Ovary (tissue), 9 donors: Measurements from ENCODE around the gene ITGAL. TPM values are rescaled to one million over a fixed set of nuclear protein-coding genes. Genes with fewer than 3 reads are reported as not detected.

Experiments used
- DNase-seq, 5 donors: peaks; one replicate each; pipeline ENCODE4 v3.0.0-alpha.2; 2019 to 2020
- H3K27ac ChIP-seq, 2 donors: fragments of 200-600 bp; one replicate each; pipeline versions ENCODE4 v1.5.1 to v1.8.0; 2019 to 2022
- H3K27me3 ChIP-seq: fragments of 200-600 bp; one replicate; pipeline ENCODE4 v1.8.0; 2022
- H3K36me3 ChIP-seq: fragments of 200-600 bp; sonication (generic); one replicate; pipeline ENCODE4 v1.5.1; 2019
- H3K4me1 ChIP-seq: one replicate; pipeline ENCODE4 v1.8.1; 2013; ENCODE audit warnings: mild to moderate bottlenecking, moderate library complexity; ENCODE audit not compliant: insufficient read depth
- H3K4me3 ChIP-seq: fragments of 200-600 bp; sonication (generic); one replicate; pipeline ENCODE4 v1.5.1; 2017
- H3K9me3 ChIP-seq, 2 donors: fragments of 200-600 bp in 1 of 2; sonication (generic) in 1 of 2; one replicate each; pipeline versions ENCODE4 v1.5.1 to v1.8.1; 2013 to 2019; ENCODE audit warnings: mild to moderate bottlenecking in 1 of 2, moderate library complexity in 1 of 2
- EP300 ChIP-seq: sonication (generic); formaldehyde crosslinking; IDR thresholded peaks from one replicate; pipeline ENCODE4 v1.6.1; 2017; ENCODE audit warnings: antibody characterized with exemption
- POLR2A ChIP-seq: fragments of 450-650 bp; IDR thresholded peaks from one replicate; pipeline ENCODE4 v1.6.1; 2017; ENCODE audit warnings: antibody characterized with exemption, mild to moderate bottlenecking, moderate library complexity
- WGBS, 3 donors: extraction: QIAGEN DNeasy Blood & Tissue Kit in 1 of 3; methylation state at CpG; one replicate each; pipeline versions ENCODE4 v1.1.5 to v1.1.7; 2013 to 2017; 5-methylcytosine and 5-hydroxymethylcytosine counted together
- intact Hi-C, 4 donors: fragments of 100-400 bp; cut with DNase I; formaldehyde crosslinking; loops; one replicate each; pipeline versions ENCODE4 v1.11.0 to v1.15.1; 2022 to 2023
- polyA plus RNA-seq, 2 donors: library from polyadenylated mRNA; stranded (reverse); fragments of 200-250 nt in 1 of 2; fragments of 350-450 nt in 1 of 2; fragmentation: Illumina TruSeq in 1 of 2; extraction: RNeasy Lipid Tissue Mini Kit (QIAGEN cat#74804) in 1 of 2; gene quantifications; one replicate each; pipeline ENCODE4 v1.2.3, GENCODE V29; 2013 to 2014
- total RNA-seq, 7 donors: library from RNA; depleted of rRNA in 2 of 7; stranded (reverse); fragments of >200 nt in 2 of 7; fragmentation: NEBNext Ultra II Directional in 3 of 7; extraction: Animal tissue kit (Norgen Biotek cat#: 25700) in 3 of 7; gene quantifications; one replicate each; pipeline versions ENCODE4 v1.1.0 to v1.2.4, GENCODE V29; 2016 to 2023
- TF ChIP-seq, protein P1 (sequence below), 3 donors: fragments of 450-650 bp in 2 of 3; fragments of 200-600 bp in 1 of 3; IDR thresholded peaks; one replicate each; pipeline versions ENCODE4 v1.5.1 to v1.8.0; 2016 to 2022; ENCODE audit warnings: antibody characterized with exemption in 3 of 3, mild to moderate bottlenecking in 1 of 3
- donor health status: DM: no; HTN: no; CAD: no; lungs with moderate emphysema.
- donor health status: DM: no; HTN: no; CAD: no.
- donor health status: Bipolar disorder and iron deficiency.
- donor health status: DM: yes; HTN: yes; CAD: no.
- donor health status: DM: no; HTN: no; CAD: no.
- donor health status: DM: yes; HTN: yes; CAD: no.

Gene ITGAL
- total and polyA plus RNA-seq, 9 donors: 0.90 to 13.1 (median 2.0) TPM

DNA sequence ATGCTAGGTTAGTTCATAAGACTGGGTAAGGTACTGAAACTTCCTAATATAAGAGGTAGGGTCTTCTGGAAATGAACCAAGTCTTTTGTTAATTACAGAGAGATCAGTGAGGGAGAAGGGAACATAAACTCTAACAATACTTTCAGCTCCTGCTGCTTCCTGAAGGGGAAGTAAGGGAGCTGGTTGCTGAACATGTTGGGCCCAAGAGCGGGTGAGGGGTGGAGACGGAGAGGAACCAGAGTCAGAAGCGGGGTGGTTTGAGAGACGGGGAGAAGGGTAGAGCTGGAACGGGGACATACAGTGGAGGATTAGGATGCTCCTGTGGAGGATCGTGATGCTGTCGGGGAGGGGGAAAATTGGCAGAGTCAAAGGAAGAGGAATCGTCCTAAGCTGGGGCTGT is 73.6 kb downstream of the ITGAL start:
- peaks cover under 1% of the 10 kb centered on the region for H3K4me1 ChIP-seq
- H3K4me3 ChIP-seq: no peak overlapping the region
- H3K27ac ChIP-seq: no peak overlapping the region
- TF ChIP-seq POLR2A (no peak), EP300 (no peak)
- TF ChIP-seq, protein P1, sequence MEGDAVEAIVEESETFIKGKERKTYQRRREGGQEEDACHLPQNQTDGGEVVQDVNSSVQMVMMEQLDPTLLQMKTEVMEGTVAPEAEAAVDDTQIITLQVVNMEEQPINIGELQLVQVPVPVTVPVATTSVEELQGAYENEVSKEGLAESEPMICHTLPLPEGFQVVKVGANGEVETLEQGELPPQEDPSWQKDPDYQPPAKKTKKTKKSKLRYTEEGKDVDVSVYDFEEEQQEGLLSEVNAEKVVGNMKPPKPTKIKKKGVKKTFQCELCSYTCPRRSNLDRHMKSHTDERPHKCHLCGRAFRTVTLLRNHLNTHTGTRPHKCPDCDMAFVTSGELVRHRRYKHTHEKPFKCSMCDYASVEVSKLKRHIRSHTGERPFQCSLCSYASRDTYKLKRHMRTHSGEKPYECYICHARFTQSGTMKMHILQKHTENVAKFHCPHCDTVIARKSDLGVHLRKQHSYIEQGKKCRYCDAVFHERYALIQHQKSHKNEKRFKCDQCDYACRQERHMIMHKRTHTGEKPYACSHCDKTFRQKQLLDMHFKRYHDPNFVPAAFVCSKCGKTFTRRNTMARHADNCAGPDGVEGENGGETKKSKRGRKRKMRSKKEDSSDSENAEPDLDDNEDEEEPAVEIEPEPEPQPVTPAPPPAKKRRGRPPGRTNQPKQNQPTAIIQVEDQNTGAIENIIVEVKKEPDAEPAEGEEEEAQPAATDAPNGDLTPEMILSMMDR (IDR thresholded peaks at IDR 0.05): no peak
- intact Hi-C loops: no loop called here
- H3K36me3 ChIP-seq: no peaks in the 10 kb centered on the region
- no peaks in the 10 kb centered on the region for H3K9me3 ChIP-seq
- DNase-seq: no peak
- WGBS, 3 donors: 80 to 87% (median 87%) methylated on average over 8 of the region's 8 CpGs
- no peaks in the 10 kb centered on the region for H3K27me3 ChIP-seq

DNA sequence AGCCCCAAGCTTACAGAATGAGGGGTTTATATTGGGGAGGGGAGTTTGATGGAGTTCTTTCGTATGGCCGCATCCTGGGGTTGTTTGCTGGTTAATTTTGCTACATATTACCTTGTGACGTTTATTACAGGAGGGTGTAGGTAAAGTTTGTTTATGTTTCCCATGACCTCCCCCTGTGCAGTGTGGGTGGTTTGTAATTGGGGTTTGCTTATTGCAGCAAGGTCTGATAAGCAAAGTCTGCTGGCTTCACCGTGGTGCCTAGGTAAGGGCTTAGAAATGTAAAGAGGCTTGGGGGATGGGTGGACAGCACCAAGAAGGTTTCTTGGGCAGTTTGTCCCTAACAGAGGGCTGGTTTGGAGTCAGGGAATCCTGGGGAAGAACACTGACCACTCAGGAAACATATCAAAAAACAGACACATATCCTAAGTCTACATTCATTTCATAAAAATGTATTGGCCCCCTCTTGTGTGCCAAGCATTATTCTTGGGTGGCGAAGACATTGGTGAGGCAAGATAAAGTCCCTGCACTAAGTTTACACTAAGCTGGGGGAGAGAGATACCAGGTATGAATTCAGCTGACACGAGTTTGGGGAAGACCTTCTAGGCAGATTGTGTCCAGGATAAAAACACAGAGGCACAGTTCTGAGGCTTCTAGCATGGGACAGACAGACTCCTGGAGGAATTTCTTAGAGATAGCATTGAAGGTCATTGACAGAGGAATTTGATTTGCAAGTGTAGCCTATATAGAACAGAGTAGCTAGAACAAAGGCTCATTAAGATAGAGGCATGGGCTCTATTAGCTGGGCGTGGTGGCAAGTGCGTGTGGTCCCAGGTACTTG is 76.1 kb downstream of the ITGAL start:
- 65 to 71% (median 70%) methylated on average over 8 of the region's 8 CpGs for WGBS, 3 donors
- Histone ChIP-seq H3K4me1 (no peaks in the 10 kb centered on the region), H3K4me3 (no peak overlapping the region), H3K27ac (no peak overlapping the region), H3K36me3 (no peaks in the 10 kb centered on the region), H3K9me3 (no peaks in the 10 kb centered on the region), H3K27me3 (no peaks in the 10 kb centered on the region)
- TF ChIP-seq EP300 (no peak), POLR2A (no peak)
- TF ChIP-seq, protein P1 (IDR thresholded peaks at IDR 0.05): no peak
- no peak for DNase-seq
- intact Hi-C loops: no loop called here

DNA sequence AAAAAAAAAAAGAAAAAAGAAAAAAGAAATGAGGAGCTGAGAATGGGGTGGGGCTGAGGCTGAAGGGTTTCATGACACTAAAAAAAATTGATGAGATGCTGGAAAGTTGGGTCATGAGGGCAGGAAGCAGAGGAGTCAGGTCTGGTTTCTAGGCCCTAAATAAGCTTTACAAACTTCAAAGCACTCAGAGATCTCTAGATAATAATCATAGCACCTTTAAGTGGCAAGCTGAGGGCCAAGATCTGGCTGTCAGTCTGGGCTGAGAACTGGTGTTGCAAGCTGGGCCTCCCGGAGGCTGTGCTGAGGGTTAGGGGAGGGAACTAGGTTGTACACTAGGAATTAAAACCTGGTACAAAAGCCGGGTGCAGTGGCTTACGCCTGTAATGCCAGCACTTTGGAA is 79.2 kb downstream of the ITGAL start:
- no peak for DNase-seq
- no peak for TF ChIP-seq POLR2A
- TF ChIP-seq EP300: no peak
- TF ChIP-seq, protein P1 (IDR thresholded peaks at IDR 0.05): no peak
- Histone ChIP-seq H3K4me1 (no peaks in the 10 kb centered on the region), H3K27me3 (no peaks in the 10 kb centered on the region), H3K9me3 (no peaks in the 10 kb centered on the region), H3K36me3 (no peaks in the 10 kb centered on the region), H3K4me3 (no peak overlapping the region), H3K27ac (no peak overlapping the region)
- 64 to 66% (median 64%) methylated on average over 3 of the region's 3 CpGs for WGBS, 3 donors
- intact Hi-C loops: loop anchor here in 1 of 4 donors (10.0 kb wide), 1 partner anchor 127 kb away; no protein-coding TSS in a partner anchor

DNA sequence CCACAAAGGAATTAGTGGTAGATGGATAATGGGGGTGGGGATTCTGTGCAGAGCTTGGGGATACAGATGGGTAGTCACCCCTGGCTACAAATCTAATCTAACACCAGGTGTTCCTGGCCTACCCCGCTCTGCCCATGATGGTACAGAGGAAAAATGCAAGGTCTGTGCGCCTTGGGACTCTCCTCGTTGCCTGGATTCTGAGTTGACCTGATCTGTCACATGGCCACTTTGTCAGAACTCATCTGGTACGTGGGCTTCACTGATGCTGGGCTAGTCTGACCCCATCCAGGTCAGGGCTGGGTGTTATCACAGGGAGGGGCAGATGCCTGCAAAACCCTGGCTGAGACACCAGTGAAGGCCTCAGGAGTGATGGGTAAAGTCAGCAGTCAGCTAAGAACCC is 80.4 kb downstream of the ITGAL start:
- 81 to 89% (median 82%) methylated on average over 4 of the region's 4 CpGs for WGBS, 3 donors
- no peak overlapping the region for H3K27ac ChIP-seq

More for the DNA sequence above, 80.4 kb downstream of the ITGAL start:
- no peak for DNase-seq
- no peaks in the 10 kb centered on the region for H3K4me1 ChIP-seq
- H3K9me3 ChIP-seq: no peaks in the 10 kb centered on the region
- intact Hi-C loops: loop anchor here in 1 of 4 donors (10.0 kb wide), 1 partner anchor 128 kb away; no protein-coding TSS in a partner anchor
- H3K4me3 ChIP-seq: no peak overlapping the region
- no peaks in the 10 kb centered on the region for H3K27me3 ChIP-seq
- TF ChIP-seq, protein P1 (IDR thresholded peaks at IDR 0.05): no peak
- TF ChIP-seq EP300: no peak
- no peak for TF ChIP-seq POLR2A
- H3K36me3 ChIP-seq: no peaks in the 10 kb centered on the region
